Endodermal cell (in vitro differentiated cells): ENCODE results near the gene PRRG2. TPM values are rescaled to one million over a fixed set of nuclear protein-coding genes. Genes with fewer than 3 reads are reported as not detected.
A peak's percentile ranks its signal among the peaks of the same experiment; 100 is the strongest.

ENCODE experiments used
- DNase-seq: peaks from one replicate; pipeline ENCODE4 v3.0.0-alpha.2; 2017
- H3K27ac ChIP-seq: 2 replicates; pipeline ENCODE4 v1.5.1; 2013; ENCODE audit warnings: mild to moderate bottlenecking, low read depth, low read length, moderate library complexity
- H3K27me3 ChIP-seq: 2 replicates; pipeline ENCODE4 v1.6.1; 2013; ENCODE audit warnings: mild to moderate bottlenecking, low read length, moderate library complexity; ENCODE audit not compliant: insufficient read depth, control insufficient read depth, poor library complexity, severe bottlenecking
- H3K36me3 ChIP-seq: 2 replicates; pipeline ENCODE4 v1.7.0; 2013; ENCODE audit warnings: mild to moderate bottlenecking, low read length, moderate library complexity; ENCODE audit not compliant: control insufficient read depth, insufficient read depth
- H3K4me1 ChIP-seq: one replicate; pipeline ENCODE4 v1.7.0; 2013; ENCODE audit warnings: low read length; ENCODE audit not compliant: control insufficient read depth, insufficient read depth
- H3K4me3 ChIP-seq: 2 replicates; pipeline ENCODE4 v1.5.1; 2013; ENCODE audit warnings: mild to moderate bottlenecking, low read length, moderate library complexity
- H3K9ac ChIP-seq: 2 replicates; pipeline ENCODE4 v1.6.1; 2013; ENCODE audit warnings: mild to moderate bottlenecking, low read length, moderate library complexity; ENCODE audit not compliant: poor library complexity, severe bottlenecking; ENCODE audit errors: extremely low read depth
- H3K9me3 ChIP-seq: 2 replicates; pipeline ENCODE4 v1.6.1; 2013; ENCODE audit warnings: mild to moderate bottlenecking, low read length, moderate library complexity; ENCODE audit not compliant: control insufficient read depth
- H3K27ac Mint-ChIP-seq: 2 replicates; pipeline ENCODE4 v1.8.0; 2020; ENCODE audit warnings: mixed read lengths
- H3K27me3 Mint-ChIP-seq: 2 replicates; pipeline ENCODE4 v1.8.0; 2021; ENCODE audit warnings: mild to moderate bottlenecking, mixed read lengths; ENCODE audit not compliant: insufficient read depth
- H3K36me3 Mint-ChIP-seq: 2 replicates; pipeline ENCODE4 v1.8.0; 2020; ENCODE audit warnings: low read depth, mixed read lengths
- H3K4me1 Mint-ChIP-seq: 2 replicates; pipeline ENCODE4 v1.8.0; 2020; ENCODE audit warnings: mixed read lengths
- H3K4me3 Mint-ChIP-seq: 2 replicates; pipeline ENCODE4 v1.8.0; 2020; ENCODE audit warnings: mild to moderate bottlenecking, moderate library complexity, mixed read lengths
- H3K9me3 Mint-ChIP-seq: 2 replicates; pipeline ENCODE4 v1.8.0; 2020; ENCODE audit warnings: mild to moderate bottlenecking, mixed read lengths
- CTCF ChIP-seq: fragments of 200-600 bp; sonication (generic); conservative IDR thresholded peaks from 2 replicates; pipeline ENCODE4 v1.5.0; 2021; ENCODE audit warnings: antibody characterized with exemption, mild to moderate bottlenecking
- WGBS, 2 experiments: methylation state at CpG; one replicate each; pipeline versions ENCODE4 v1.1.5 to v1.1.7; 2013; ENCODE audit warnings: missing lambda C conversion rate in 2 of 2, mixed read lengths in 1 of 2; ENCODE audit not compliant: insufficient coverage in 1 of 2, insufficient read length in 1 of 2; 5-methylcytosine and 5-hydroxymethylcytosine counted together
- total RNA-seq, 2 donors: library from RNA; stranded (reverse); fragmentation: NEBNext Ultra II Directional in 1 of 2; extraction: Animal tissue kit (Norgen Biotek cat#: 25700) in 1 of 2; gene quantifications; 2 replicates in 1 of 2; 3 replicates in 1 of 2; pipeline ENCODE4 v1.2.1, GENCODE V29; 2021

The PRRG2 gene
- total RNA-seq, 2 donors from 2014 or later = 3.7 to 6.9 TPM

GRCh38 chr19:49609499-49610092, 28.5 kb downstream of the PRRG2 start:
- no peak overlapping the region for H3K27ac Mint-ChIP-seq
- Histone ChIP-seq H3K9ac (no peak overlapping the region), H3K9me3 (no peaks in the 10 kb centered on the region), H3K27me3 (no peaks in the 10 kb centered on the region), H3K4me3 (no peak overlapping the region), H3K36me3 (peaks cover 70% of the 10 kb centered on the region), H3K27ac (no peak overlapping the region), H3K4me1 (no peaks in the 10 kb centered on the region)
- H3K4me1 Mint-ChIP-seq = no peaks in the 10 kb centered on the region
- H3K27me3 Mint-ChIP-seq = no peaks in the 10 kb centered on the region
- TF ChIP-seq CTCF = no peak
- peaks cover 69% of the 10 kb centered on the region for H3K36me3 Mint-ChIP-seq
- no peak for DNase-seq
- no peaks in the 10 kb centered on the region for H3K9me3 Mint-ChIP-seq
- 91 to 95% methylated on average over 4 to 12 of the region's 12 CpGs for WGBS, 2 experiments
- no peak overlapping the region for H3K4me3 Mint-ChIP-seq

- H3K27ac ChIP-seq = no peak overlapping the region
- peak overlapping the region; percentile 41 for H3K27ac Mint-ChIP-seq
- H3K9me3 Mint-ChIP-seq = no peaks in the 10 kb centered on the region
- no peaks in the 10 kb centered on the region for H3K4me1 Mint-ChIP-seq
- H3K36me3 Mint-ChIP-seq = peaks cover 80% of the 10 kb centered on the region
- H3K27me3 ChIP-seq = no peaks in the 10 kb centered on the region
- TF ChIP-seq CTCF = no peak
- H3K27me3 Mint-ChIP-seq = no peaks in the 10 kb centered on the region
- peaks cover 71% of the 10 kb centered on the region for H3K36me3 ChIP-seq
- no peak overlapping the region for H3K4me3 ChIP-seq
- H3K9me3 ChIP-seq = no peaks in the 10 kb centered on the region
- DNase-seq = no peak
- 97 to 100% methylated on average over 2 to 4 of the region's 4 CpGs for WGBS, 2 experiments
- no peak overlapping the region for H3K4me3 Mint-ChIP-seq
- no peak overlapping the region for H3K9ac ChIP-seq
- no peaks in the 10 kb centered on the region for H3K4me1 ChIP-seq
Measured at GRCh38 chr19:49613374-49613773, 32.3 kb downstream of the PRRG2 start.

- Histone ChIP-seq H3K36me3 (peaks cover 69% of the 10 kb centered on the region), H3K9ac (no peak overlapping the region), H3K27me3 (no peaks in the 10 kb centered on the region), H3K9me3 (no peaks in the 10 kb centered on the region), H3K27ac (no peak overlapping the region), H3K4me1 (no peaks in the 10 kb centered on the region), H3K4me3 (no peak overlapping the region)
- Mint-ChIP-seq H3K9me3 (no peaks in the 10 kb centered on the region), H3K4me3 (no peak overlapping the region), H3K27me3 (no peaks in the 10 kb centered on the region), H3K4me1 (no peaks in the 10 kb centered on the region), H3K27ac (no peak overlapping the region), H3K36me3 (peaks cover 77% of the 10 kb centered on the region)
- WGBS, 2 experiments = 96 to 97% methylated on average over 11 to 19 of the region's 19 CpGs
- no peak for DNase-seq
- TF ChIP-seq CTCF = no peak
Measured at GRCh38 chr19:49614096-49614833, 33.1 kb downstream of the PRRG2 start.
